Endothelial cell of umbilical vein (primary cell): ENCODE measurements around the gene GRIA4. TPM values are rescaled to one million over a fixed set of nuclear protein-coding genes. Genes with fewer than 3 reads are reported as not detected.

Source experiments
- BruUV-seq: library from RNA; stranded (reverse); fragments of 400-500 nt; replicated peaks from 2 replicates; lab custom pipeline; 2021; lab: Mats Ljungman, UMichigan
- CTCF ChIA-PET: fragments of 300-600, 350-600 bp; sonication (Branson Sonifier 250); formaldehyde crosslinking; loops from one replicate; lab custom pipeline; 2021; ENCODE audit warnings: antibody characterized with exemption, inconsistent platforms; lab: Charles Lee
- POLR2A ChIA-PET: fragments of 300-600, 350-600 bp; sonication (Branson Sonifier 250); formaldehyde crosslinking; loops from one replicate; lab custom pipeline; 2021; ENCODE audit warnings: antibody characterized with exemption, inconsistent platforms; lab: Charles Lee
- DNase-seq: peaks from one replicate; pipeline ENCODE4 v3.0.0-alpha.2; 2011; ENCODE audit warnings: low read depth, low spot score
- FAIRE-seq: peaks from 2 replicates; lab custom pipeline; 2011; peaks lifted over from hg19 to GRCh38; lab: Jason Lieb, UNC
- H2AFZ ChIP-seq: 2 replicates; pipeline ENCODE4 v1.6.0; 2012; ENCODE audit warnings: low read depth, low read length, control low read depth, inconsistent platforms
- H3K27ac ChIP-seq: 2 replicates; pipeline ENCODE4 v1.5.1; 2011; ENCODE audit warnings: low read depth, mild to moderate bottlenecking, control low read depth, low read length, moderate library complexity; ENCODE audit not compliant: insufficient read depth
- H3K27me3 ChIP-seq, 2 experiments: 2 replicates each; pipeline versions ENCODE4 v1.6.0 to v1.6.1; 2011; ENCODE audit warnings: low read length in 2 of 2, mixed read lengths in 1 of 2; ENCODE audit not compliant: control insufficient read depth in 2 of 2, insufficient read depth in 2 of 2
- H3K36me3 ChIP-seq, 2 experiments: 2 replicates in 1 of 2; 3 replicates in 1 of 2; pipeline ENCODE4 v1.5.1; 2011; ENCODE audit warnings: low read length in 2 of 2, mild to moderate bottlenecking in 1 of 2, moderate library complexity in 1 of 2; ENCODE audit not compliant: control insufficient read depth in 2 of 2, insufficient read depth in 2 of 2; ENCODE audit errors: extremely low read depth in 1 of 2
- H3K4me1 ChIP-seq: 3 replicates; pipeline ENCODE4 v1.5.1; 2011; ENCODE audit warnings: mild to moderate bottlenecking, low read length; ENCODE audit not compliant: control insufficient read depth, insufficient read depth; ENCODE audit errors: extremely low read depth
- H3K4me2 ChIP-seq: 2 replicates; pipeline ENCODE4 v1.6.1; 2011; ENCODE audit warnings: low read length, control low read depth, mixed read lengths; ENCODE audit not compliant: insufficient read depth
- H3K4me3 ChIP-seq, 3 experiments: fragments of 200-600 bp in 1 of 3; sonication (generic), shearing (Covaris generic) in 1 of 3; replicated peaks in 1 of 3; 2 replicates each; pipeline ENCODE4 v1.5.1; 2011 to 2016; ENCODE audit warnings: control low read depth in 3 of 3, low read length in 3 of 3, mild to moderate bottlenecking in 2 of 3, inconsistent platforms in 1 of 3, low read depth in 1 of 3, moderate library complexity in 1 of 3; ENCODE audit not compliant: insufficient read depth in 1 of 3
- H3K79me2 ChIP-seq: 2 replicates; pipeline ENCODE4 v1.6.0; 2012; ENCODE audit warnings: low read length, inconsistent platforms; ENCODE audit not compliant: control insufficient read depth, insufficient read depth
- H3K9ac ChIP-seq: replicated peaks from 2 replicates; pipeline ENCODE3; 2011; ENCODE audit warnings: low read length, control low read depth; ENCODE audit not compliant: insufficient read depth; ENCODE audit errors: extremely low read depth
- H3K9me1 ChIP-seq: replicated peaks from 3 replicates; pipeline ENCODE4 v1.6.0; 2011; ENCODE audit warnings: mild to moderate bottlenecking, low read length; ENCODE audit not compliant: control insufficient read depth, insufficient read depth; ENCODE audit errors: extremely low read depth
- H3K9me3 ChIP-seq: replicated peaks from 2 replicates; pipeline ENCODE4 v1.5.1; 2012; ENCODE audit warnings: low read length, inconsistent platforms; ENCODE audit not compliant: control insufficient read depth, insufficient read depth
- H4K20me1 ChIP-seq: replicated peaks from 2 replicates; pipeline ENCODE3; 2011; ENCODE audit warnings: mild to moderate bottlenecking, low read length; ENCODE audit not compliant: control insufficient read depth, insufficient read depth; ENCODE audit errors: extremely low read depth
- EZH2 ChIP-seq: IDR thresholded peaks from 2 replicates; pipeline ENCODE4 v1.6.1; 2012; ENCODE audit warnings: borderline replicate concordance, low read depth, mild to moderate bottlenecking, moderate library complexity, low read length, inconsistent platforms; ENCODE audit not compliant: severe bottlenecking
- FOS ChIP-seq: IDR thresholded peaks from 2 replicates; pipeline ENCODE4 v1.6.1; 2011; ENCODE audit warnings: mild to moderate bottlenecking, low read length, moderate library complexity, borderline replicate concordance; ENCODE audit not compliant: insufficient read depth
- GATA2 ChIP-seq: IDR thresholded peaks from 2 replicates; pipeline ENCODE4 v1.7.0; 2011; ENCODE audit warnings: low read depth, mild to moderate bottlenecking, moderate library complexity, mixed read lengths, low read length; ENCODE audit not compliant: insufficient read length, insufficient read depth
- JUN ChIP-seq: IDR thresholded peaks from 2 replicates; pipeline ENCODE4 v1.6.1; 2011; ENCODE audit warnings: borderline replicate concordance, low read depth; ENCODE audit not compliant: insufficient read length, insufficient read depth
- MYC ChIP-seq: IDR thresholded peaks from one replicate; pipeline ENCODE4 v1.6.1; 2011; ENCODE audit warnings: mild to moderate bottlenecking, low read depth, low read length
- POLR2A ChIP-seq: IDR thresholded peaks from 2 replicates; pipeline ENCODE4 v1.6.1; 2012; ENCODE audit warnings: low read depth, mild to moderate bottlenecking, control low read depth, low read length
- POLR2AphosphoS5 ChIP-seq: IDR thresholded peaks from 2 replicates; pipeline ENCODE4 v1.6.1; 2012; ENCODE audit warnings: low read depth, mild to moderate bottlenecking, control low read depth, low read length, moderate library complexity; ENCODE audit not compliant: insufficient read depth
- dilution Hi-C: fragments of 300-500 bp; cut with MboI; formaldehyde crosslinking; loops from one replicate; pipeline ENCODE4 v1.15.0; 2019; ENCODE audit warnings: low sequenced_read_pairs; ENCODE audit not compliant: extremely low pct_ligation_motif_present
- intact Hi-C: fragments of 100-400 bp; cut with micrococcal nuclease; formaldehyde crosslinking; loops from one replicate; pipeline ENCODE4 v1.10.0; 2022
- polyA plus RNA-seq, 4 experiments: library from polyadenylated mRNA; depleted of rRNA in 3 of 4; stranded (reverse) in 3 of 4; unstranded in 1 of 4; fragments of >200 nt; gene quantifications; 2 replicates each; pipeline versions ENCODE4 v1.2.1 to v1.2.3, GENCODE V29; 2011 to 2012; ENCODE audit warnings: missing spikeins in 1 of 4
- total RNA-seq: library from RNA; stranded (reverse); gene quantifications from 2 replicates; pipeline ENCODE4 v1.2.3, GENCODE V29; 2021
- TF ChIP-seq, protein P1 (sequence below), 2 donors: IDR thresholded peaks; 1 replicate in 1 of 2; 2 replicates in 1 of 2; pipeline ENCODE4 v1.5.1; 2011; ENCODE audit warnings: low read length in 2 of 2, mild to moderate bottlenecking in 2 of 2, moderate library complexity in 2 of 2, control low read depth in 1 of 2, inconsistent platforms in 1 of 2, low read depth in 1 of 2; ENCODE audit not compliant: insufficient read depth in 1 of 2; ENCODE audit errors: extremely low read depth in 1 of 2
- TF ChIP-seq, protein P2 (sequence below): IDR thresholded peaks from 2 replicates; pipeline ENCODE4 v1.6.1; 2011; ENCODE audit not compliant: insufficient read depth, insufficient read length

The GRIA4 gene
- total and polyA plus RNA-seq, 2 donors (not counting 3 experiments of a cell fraction or from before 2014, with no cell fraction given), result not detected

DNA sequence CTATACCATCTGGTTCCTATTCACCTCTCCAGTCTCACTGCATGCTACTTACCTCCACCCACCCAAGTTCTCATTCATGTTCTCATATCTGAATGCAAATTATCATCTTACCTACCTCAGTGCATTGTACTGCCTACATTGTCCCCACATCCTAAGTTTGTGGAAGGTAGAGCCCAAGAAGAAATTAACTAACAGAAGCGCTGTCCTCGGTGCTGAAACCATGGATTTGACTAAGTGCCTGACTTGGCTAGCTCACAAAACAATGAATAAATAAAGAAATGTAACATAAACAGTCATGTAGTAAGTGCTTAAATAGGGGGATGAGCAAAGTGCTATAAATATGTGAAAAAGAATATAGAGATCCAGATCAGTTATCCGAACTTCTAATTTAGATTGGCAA is 63.2 kb downstream of the GRIA4 start:
- Histone ChIP-seq H3K36me3 (no peaks in the 10 kb centered on the region), H3K9ac (no peak overlapping the region), H3K4me3 (no peak overlapping the region), H3K4me1 (no peaks in the 10 kb centered on the region), H3K9me3 (no peaks in the 10 kb centered on the region), H3K4me2 (no peak overlapping the region), H4K20me1 (no peaks in the 10 kb centered on the region), H2AFZ (no peak overlapping the region), H3K79me2 (no peaks in the 10 kb centered on the region), H3K27me3 (no peaks in the 10 kb centered on the region), H3K27ac (no peak overlapping the region), H3K9me1 (peaks cover 2% of the 10 kb centered on the region)
- CTCF ChIA-PET, result interaction anchor here (0.9 to 1.2 kb wide), 3 partner anchors 38 to 96 kb away, joined by 3 read pairs; no protein-coding TSS in a partner anchor
- BruUV-seq, result no TSS peak
- DNase-seq (peak; percentile 54), FAIRE-seq (peak; percentile 82)
- TF ChIP-seq JUN, result no peak
- TF ChIP-seq GATA2, result no peak
- no peak for TF ChIP-seq MYC
- TF ChIP-seq, protein P1, sequence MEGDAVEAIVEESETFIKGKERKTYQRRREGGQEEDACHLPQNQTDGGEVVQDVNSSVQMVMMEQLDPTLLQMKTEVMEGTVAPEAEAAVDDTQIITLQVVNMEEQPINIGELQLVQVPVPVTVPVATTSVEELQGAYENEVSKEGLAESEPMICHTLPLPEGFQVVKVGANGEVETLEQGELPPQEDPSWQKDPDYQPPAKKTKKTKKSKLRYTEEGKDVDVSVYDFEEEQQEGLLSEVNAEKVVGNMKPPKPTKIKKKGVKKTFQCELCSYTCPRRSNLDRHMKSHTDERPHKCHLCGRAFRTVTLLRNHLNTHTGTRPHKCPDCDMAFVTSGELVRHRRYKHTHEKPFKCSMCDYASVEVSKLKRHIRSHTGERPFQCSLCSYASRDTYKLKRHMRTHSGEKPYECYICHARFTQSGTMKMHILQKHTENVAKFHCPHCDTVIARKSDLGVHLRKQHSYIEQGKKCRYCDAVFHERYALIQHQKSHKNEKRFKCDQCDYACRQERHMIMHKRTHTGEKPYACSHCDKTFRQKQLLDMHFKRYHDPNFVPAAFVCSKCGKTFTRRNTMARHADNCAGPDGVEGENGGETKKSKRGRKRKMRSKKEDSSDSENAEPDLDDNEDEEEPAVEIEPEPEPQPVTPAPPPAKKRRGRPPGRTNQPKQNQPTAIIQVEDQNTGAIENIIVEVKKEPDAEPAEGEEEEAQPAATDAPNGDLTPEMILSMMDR (IDR thresholded peaks at IDR 0.05; ENCODE audit: extremely low read depth in 1 of 2, insufficient read depth in 1 of 2, low read depth in 1 of 2, low read length in 2 of 2), result no peak
- TF ChIP-seq FOS, result no peak
- no peak for TF ChIP-seq POLR2AphosphoS5
- no peak for TF ChIP-seq EZH2
- TF ChIP-seq, protein P2, sequence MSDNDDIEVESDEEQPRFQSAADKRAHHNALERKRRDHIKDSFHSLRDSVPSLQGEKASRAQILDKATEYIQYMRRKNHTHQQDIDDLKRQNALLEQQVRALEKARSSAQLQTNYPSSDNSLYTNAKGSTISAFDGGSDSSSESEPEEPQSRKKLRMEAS, result no peak
- TF ChIP-seq POLR2A, result no peak
- dilution Hi-C loops, result no loop called here
- POLR2A ChIA-PET, result no interaction called here
- intact Hi-C loops, result no loop called here
